Measurements from ENCODE around the gene TBL1XR1.

DNA sequence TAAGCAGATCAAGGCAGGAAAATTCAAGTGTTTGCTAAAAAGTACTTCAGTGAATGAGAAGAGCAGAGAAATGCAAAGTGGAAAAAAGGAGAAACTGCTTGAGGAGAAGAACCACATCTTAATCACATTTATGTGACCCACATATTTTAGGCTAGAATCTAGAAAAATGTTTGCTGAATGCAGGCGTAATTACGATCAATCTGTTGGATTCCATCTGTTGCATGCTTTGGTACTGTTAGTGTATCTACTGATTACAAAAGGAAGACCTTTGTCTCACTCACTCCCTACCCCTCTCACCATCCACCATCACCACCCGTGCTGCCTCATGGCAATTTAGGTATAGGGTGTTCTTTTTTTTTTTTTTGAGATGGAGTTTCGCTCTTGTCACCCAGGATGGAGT, 9.7 kb upstream of the TBL1XR1 start:
- TF ChIP-seq, protein P1, sequence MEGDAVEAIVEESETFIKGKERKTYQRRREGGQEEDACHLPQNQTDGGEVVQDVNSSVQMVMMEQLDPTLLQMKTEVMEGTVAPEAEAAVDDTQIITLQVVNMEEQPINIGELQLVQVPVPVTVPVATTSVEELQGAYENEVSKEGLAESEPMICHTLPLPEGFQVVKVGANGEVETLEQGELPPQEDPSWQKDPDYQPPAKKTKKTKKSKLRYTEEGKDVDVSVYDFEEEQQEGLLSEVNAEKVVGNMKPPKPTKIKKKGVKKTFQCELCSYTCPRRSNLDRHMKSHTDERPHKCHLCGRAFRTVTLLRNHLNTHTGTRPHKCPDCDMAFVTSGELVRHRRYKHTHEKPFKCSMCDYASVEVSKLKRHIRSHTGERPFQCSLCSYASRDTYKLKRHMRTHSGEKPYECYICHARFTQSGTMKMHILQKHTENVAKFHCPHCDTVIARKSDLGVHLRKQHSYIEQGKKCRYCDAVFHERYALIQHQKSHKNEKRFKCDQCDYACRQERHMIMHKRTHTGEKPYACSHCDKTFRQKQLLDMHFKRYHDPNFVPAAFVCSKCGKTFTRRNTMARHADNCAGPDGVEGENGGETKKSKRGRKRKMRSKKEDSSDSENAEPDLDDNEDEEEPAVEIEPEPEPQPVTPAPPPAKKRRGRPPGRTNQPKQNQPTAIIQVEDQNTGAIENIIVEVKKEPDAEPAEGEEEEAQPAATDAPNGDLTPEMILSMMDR (IDR thresholded peaks at IDR 0.05; ENCODE audit: extremely low read depth in 1 of 2, insufficient read depth in 1 of 2, low read depth in 1 of 2, low read length in 2 of 2) = no peak
- no peak for TF ChIP-seq EZH2 (IDR thresholded peaks at IDR 0.05; ENCODE audit: borderline replicate concordance, low read depth, low read length, severe bottlenecking)
- no peak for TF ChIP-seq GATA2 (IDR thresholded peaks at IDR 0.05; ENCODE audit: insufficient read depth, insufficient read length, low read depth, low read length)
- no peak for TF ChIP-seq POLR2A (IDR thresholded peaks at IDR 0.05; ENCODE audit: low read depth, low read length)
- TF ChIP-seq, protein P2, sequence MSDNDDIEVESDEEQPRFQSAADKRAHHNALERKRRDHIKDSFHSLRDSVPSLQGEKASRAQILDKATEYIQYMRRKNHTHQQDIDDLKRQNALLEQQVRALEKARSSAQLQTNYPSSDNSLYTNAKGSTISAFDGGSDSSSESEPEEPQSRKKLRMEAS (IDR thresholded peaks at IDR 0.05; ENCODE audit: insufficient read depth, insufficient read length) = no peak
- TF ChIP-seq MYC (IDR thresholded peaks at IDR 0.05; ENCODE audit: low read depth, low read length) = no peak
- no peak for TF ChIP-seq POLR2AphosphoS5 (IDR thresholded peaks at IDR 0.05; ENCODE audit: insufficient read depth, low read depth, low read length)

All from endothelial cell of umbilical vein (primary cell).